AG04450 (cell line): Measurements from ENCODE around the gene STAM. TPM values are rescaled to one million over a fixed set of nuclear protein-coding genes. Genes with fewer than 3 reads are reported as not detected.

Source experiments
- CTCF ChIA-PET: fragments of 300-600, 350-600 bp; formaldehyde crosslinking; extraction: SDS; loops from one replicate; lab custom pipeline; 2022; ENCODE audit warnings: antibody characterized with exemption, inconsistent platforms; lab: Charles Lee
- POLR2A ChIA-PET: fragments of 350-600 bp; formaldehyde crosslinking; extraction: SDS; loops from one replicate; lab custom pipeline; 2021; ENCODE audit warnings: antibody characterized with exemption, inconsistent platforms; lab: Yijun Ruan, JAX
- DNase-seq: peaks from one replicate; pipeline ENCODE4 v3.0.0-alpha.2; 2011; ENCODE audit warnings: low read depth, low spot score
- H3K27ac ChIP-seq: one replicate; pipeline ENCODE4 v1.5.1; 2012; ENCODE audit warnings: low read depth, low read length, control low read depth
- H3K27me3 ChIP-seq: one replicate; pipeline ENCODE4 v1.6.0; 2012; ENCODE audit warnings: low read length; ENCODE audit not compliant: control insufficient read depth, insufficient read depth
- H3K4me3 ChIP-seq: 2 replicates; pipeline ENCODE4 v1.5.1; 2011; ENCODE audit warnings: mild to moderate bottlenecking, low read depth, low read length, control low read depth
- H3K9me3 ChIP-seq: 2 replicates; pipeline ENCODE4 v1.5.1; 2012; ENCODE audit warnings: low read length; ENCODE audit not compliant: control insufficient read depth, insufficient read depth
- polyA plus RNA-seq: library from polyadenylated mRNA; depleted of rRNA; stranded (reverse); fragments of >200 nt; gene quantifications from 2 replicates; pipeline ENCODE4 v1.2.3, GENCODE V29; 2011
- TF ChIP-seq, protein P1 (sequence below): IDR thresholded peaks from 2 replicates; pipeline ENCODE4 v1.5.1; 2011; ENCODE audit warnings: low read depth, low read length, control low read depth, inconsistent platforms

The STAM gene
- polyA plus RNA-seq, 1 experiment, result 43.6 TPM

DNA sequence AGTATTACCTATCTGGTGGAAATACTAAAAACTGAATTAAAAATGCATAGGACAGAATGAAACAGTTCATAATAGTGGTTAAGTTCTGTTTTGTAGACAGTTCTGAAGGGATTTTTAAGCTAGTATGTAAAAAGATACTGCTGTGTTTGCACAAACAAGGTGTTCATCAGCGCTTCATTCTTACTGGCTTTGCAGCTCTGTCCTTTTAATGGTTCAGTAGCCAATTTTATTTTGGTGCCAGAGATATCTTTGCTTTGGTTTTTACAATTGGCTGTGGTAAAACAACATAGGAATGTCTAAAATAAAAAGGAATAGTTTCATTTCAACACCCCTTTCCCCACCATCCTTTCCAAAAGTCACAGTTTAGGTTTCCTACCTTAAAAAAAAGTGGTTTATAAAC, 33.0 kb downstream of the STAM start:
- TF ChIP-seq, protein P1, sequence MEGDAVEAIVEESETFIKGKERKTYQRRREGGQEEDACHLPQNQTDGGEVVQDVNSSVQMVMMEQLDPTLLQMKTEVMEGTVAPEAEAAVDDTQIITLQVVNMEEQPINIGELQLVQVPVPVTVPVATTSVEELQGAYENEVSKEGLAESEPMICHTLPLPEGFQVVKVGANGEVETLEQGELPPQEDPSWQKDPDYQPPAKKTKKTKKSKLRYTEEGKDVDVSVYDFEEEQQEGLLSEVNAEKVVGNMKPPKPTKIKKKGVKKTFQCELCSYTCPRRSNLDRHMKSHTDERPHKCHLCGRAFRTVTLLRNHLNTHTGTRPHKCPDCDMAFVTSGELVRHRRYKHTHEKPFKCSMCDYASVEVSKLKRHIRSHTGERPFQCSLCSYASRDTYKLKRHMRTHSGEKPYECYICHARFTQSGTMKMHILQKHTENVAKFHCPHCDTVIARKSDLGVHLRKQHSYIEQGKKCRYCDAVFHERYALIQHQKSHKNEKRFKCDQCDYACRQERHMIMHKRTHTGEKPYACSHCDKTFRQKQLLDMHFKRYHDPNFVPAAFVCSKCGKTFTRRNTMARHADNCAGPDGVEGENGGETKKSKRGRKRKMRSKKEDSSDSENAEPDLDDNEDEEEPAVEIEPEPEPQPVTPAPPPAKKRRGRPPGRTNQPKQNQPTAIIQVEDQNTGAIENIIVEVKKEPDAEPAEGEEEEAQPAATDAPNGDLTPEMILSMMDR, result no peak
- H3K27me3 ChIP-seq, result no peaks in the 10 kb centered on the region
- CTCF ChIA-PET, result no interaction called here
- no peak overlapping the region for H3K4me3 ChIP-seq
- H3K27ac ChIP-seq, result no peak overlapping the region
- no peaks in the 10 kb centered on the region for H3K9me3 ChIP-seq
- no peak for DNase-seq
- POLR2A ChIA-PET, result no interaction called here

DNA sequence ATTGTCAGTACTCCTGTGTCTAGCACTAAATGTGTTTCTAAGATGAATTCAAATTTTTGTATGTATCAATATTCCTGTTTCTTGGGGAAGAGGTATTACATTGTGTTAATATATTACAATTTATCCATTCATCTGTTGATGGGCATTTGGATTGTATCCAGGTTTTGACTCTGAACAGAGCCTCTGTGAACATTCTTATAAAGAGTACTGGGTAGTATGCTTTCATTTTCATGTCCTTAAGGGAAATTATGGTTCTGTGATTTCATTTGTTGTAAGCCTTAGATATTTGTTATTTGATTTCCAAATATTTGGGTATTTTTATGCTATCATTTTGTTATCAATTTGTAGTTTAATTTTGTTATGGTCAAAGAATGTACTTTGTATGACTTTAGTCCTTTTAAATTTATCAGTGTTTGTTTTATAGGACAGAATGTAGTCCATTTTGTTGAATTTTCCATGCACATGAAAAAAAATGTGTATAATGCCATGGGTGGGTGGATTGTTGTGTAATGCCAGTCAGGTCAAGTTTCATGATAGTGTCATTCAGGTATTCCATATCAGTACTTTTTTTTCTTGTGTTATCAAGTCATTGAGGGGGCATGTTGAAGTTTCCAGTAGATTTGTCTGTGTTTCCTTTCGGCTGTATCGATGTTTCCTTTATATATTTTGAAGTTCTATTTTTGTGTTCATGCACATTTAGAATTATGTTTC, 38.4 kb downstream of the STAM start:
- CTCF ChIA-PET, result no interaction called here
- DNase-seq, result no peak
- TF ChIP-seq, protein P1, result no peak
- no peak overlapping the region for H3K4me3 ChIP-seq
- no peak overlapping the region for H3K27ac ChIP-seq
- no peaks in the 10 kb centered on the region for H3K9me3 ChIP-seq
- no peaks in the 10 kb centered on the region for H3K27me3 ChIP-seq
- POLR2A ChIA-PET, result no interaction called here

DNA sequence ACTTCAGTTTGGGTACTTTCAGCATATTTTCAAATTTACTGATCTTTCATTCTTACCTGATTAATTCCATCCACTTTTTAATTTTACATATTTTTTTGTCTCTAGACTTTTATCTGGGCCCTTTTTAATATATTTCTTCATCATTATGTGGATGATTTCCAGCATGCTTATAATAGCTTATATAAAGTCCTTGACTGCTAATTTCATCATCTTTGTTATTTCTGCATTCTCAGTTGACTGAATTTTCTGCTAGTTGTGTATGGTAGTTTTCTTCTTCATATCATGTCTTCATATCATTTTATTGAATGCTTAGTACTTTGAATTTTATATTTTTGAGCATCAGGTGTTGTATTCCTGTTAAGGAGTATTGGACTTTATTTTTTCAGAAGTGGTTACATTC, 39.6 kb downstream of the STAM start:
- no peaks in the 10 kb centered on the region for H3K27me3 ChIP-seq
- H3K9me3 ChIP-seq, result no peaks in the 10 kb centered on the region
- POLR2A ChIA-PET, result no interaction called here
- H3K27ac ChIP-seq, result no peak overlapping the region
- H3K4me3 ChIP-seq, result no peak overlapping the region
- no peak for DNase-seq
- TF ChIP-seq, protein P1, result no peak
- CTCF ChIA-PET, result interaction anchor here (0.7 kb wide), 1 partner anchor 30 kb away, joined by 3 read pairs; no protein-coding TSS in a partner anchor

DNA sequence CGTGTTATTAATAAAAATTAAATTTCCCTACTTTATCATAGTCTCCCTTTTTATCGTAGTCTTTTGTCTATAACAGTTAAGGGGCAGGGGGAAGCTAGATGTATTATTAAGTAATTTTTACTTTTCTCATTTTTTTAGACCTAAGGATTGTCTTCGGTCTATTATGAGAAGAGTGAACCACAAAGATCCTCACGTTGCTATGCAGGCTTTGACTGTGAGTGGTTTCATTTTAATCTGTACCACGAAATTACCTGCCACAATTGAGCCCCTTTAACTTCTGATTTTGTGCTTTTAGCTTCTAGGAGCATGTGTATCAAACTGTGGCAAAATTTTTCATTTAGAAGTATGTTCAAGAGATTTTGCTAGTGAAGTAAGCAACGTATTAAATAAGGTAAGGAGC, 40.6 kb downstream of the STAM start:
- ChIA-PET POLR2A (no interaction called here), CTCF (interaction anchor here (0.6 kb wide), 1 partner anchor 9 kb away, joined by 5 read pairs; no protein-coding TSS in a partner anchor)
- Histone ChIP-seq H3K9me3 (no peaks in the 10 kb centered on the region), H3K27me3 (no peaks in the 10 kb centered on the region), H3K27ac (no peak overlapping the region), H3K4me3 (no peak overlapping the region)
- TF ChIP-seq, protein P1, result no peak
- no peak for DNase-seq

DNA sequence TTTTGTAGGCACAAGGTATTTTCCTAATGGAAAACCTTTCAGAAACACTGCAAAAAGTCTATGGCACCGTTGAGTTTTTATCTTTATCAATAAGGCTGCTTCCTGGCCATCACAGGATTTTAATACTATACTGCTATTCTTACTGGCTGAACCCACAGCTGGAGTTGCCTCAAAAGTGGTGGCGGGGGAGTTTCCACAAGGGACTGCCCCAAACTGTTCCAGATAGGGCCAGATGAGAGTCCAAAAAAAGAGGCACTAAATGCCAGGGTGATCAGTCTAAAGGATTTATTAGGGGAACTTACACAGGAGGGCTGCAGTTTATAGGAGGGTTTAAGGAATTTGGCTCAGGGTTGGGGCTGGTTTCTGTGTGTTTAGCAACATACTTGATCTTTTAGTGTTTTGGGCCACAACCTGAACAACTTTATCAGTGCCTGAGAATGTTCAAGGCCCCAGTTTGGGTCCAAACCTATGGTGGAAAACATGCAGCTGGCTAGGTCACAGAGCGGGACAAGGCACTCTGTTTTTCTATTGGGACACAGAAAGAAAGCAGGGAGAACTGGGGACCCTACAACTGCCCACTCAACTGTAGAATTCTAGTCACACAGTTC, 41.4 kb downstream of the STAM start:
- CTCF ChIA-PET, result interaction anchor here (0.6 kb wide), 1 partner anchor 10 kb away, joined by 5 read pairs; no protein-coding TSS in a partner anchor
- DNase-seq, result no peak

More for the DNA sequence above, 41.4 kb downstream of the STAM start:
- Histone ChIP-seq H3K4me3 (no peak overlapping the region), H3K27me3 (no peaks in the 10 kb centered on the region), H3K27ac (no peak overlapping the region), H3K9me3 (no peaks in the 10 kb centered on the region)
- POLR2A ChIA-PET, result no interaction called here
- TF ChIP-seq, protein P1, result no peak
